Stimulated activated naive CD4-positive, alpha-beta T cell treated with Interleukin-2 at 50 U/mL for 16 hours (primary cell): Measurements from ENCODE around the gene ABCB8.

Experiments
- DNase-seq: peaks from one replicate; lab custom pipeline; 2025; lab: John Stamatoyannopoulos, UW

The ABCB8 gene

GRCh38 chr7:151028131-151028947 lies at the start of gene ABCB8:
TSS of gene ABCB8 (plus strand) at chr7:151028450. CDS start at chr7:151028516, 66 bp downstream.
- DNase-seq, result peak; percentile 96

DNA sequence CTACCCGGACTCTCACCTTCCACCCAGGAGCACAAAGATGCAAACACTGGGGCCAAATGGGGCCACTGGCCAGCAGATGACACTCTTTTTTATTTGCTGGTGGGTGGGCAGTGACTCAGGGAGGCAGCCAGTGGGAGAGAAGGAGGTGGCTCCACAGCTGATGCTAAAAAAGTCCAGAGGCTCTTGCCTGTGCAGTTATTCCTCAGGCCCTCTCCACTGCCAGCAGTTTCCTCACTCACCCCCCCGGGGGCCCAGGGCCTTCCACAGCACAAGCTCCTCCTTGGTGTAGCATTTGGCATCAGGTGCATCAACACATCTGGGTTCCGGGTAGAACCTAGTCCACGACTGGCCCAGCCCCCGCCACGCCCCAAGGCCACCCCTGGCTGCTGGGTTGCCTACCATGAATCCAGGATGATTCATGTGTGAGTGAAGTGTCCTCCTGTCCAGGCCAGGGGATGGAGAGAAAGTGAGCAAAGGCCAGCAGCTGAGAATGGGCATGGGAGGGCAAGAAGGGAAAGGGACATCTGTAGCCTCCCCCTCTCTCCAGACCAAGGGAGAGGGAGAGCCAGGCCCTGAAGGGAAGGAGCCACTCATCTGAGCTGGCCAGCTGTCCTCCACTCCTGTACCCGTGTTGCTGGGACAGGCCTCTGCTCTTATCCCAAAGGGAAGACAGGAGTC lies 48.4 kb upstream of the ABCB8 start:
- DNase-seq, result no peak

DNA sequence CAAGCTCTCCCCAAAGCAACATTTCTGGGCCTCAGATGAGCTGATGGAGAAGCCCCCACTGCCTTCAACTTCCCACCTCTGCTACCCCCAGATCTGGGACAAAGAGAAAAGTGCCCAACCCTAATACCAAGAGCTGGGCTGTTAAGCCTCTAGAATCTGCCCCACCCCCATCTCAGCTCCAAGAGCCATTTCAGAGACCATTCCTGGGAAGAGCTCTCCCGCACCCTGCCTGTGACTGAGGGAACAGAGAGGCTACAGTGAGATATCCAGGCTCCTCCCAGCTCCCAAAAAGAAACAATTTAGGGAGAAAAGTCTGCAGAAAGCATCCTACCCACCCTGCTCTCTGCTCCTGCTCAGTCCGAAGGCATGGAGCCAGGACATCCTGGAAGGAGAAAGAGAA lies 47.6 kb upstream of the ABCB8 start:
- no peak for DNase-seq

DNA sequence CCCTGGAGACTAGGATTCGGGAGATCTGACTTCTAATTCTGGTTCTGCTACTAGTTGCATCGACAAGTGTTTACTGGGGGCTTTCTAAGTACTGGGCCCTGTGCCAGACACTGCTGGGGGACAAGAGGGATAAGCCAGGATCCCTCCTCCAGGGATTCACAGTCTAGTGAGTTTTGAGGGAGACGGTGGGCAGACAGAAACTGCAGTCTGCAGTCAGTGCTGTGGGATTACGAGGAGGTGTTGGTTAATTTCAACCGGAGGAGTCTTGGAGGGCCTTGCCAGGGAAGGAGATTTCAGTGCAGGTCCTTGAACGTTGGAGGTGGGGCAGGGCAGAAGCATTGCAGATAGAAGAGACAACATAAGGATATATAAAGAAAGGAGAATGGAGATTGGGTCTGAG lies 46.6 kb upstream of the ABCB8 start:
- DNase-seq, result no peak

- DNase-seq, result no peak
These were observed 45.9 kb upstream of the ABCB8 start for GRCh38 chr7:150982351-150982750.

DNA sequence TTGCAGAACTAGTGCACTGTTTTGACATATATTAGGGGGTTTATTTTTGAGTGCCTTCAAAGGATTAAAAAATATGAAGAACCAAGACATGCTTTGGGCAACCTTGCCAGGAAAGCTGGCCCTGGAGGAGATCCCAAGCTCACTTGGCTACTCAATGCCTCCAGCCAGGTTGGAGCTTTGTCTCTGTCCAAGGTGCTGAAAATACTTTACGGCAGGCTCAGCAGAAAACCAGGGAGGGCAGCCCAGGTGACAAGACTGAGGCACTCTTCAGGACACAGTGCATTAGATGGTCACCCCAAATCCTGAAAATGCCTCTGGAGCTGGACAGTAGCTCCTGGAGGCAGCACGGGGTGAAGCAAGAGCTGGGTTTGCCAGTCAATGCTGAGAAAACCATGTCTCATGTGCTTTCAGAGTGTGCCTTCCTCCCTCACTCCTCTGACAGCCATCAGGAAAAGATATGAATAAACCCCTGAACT lies 44.3 kb upstream of the ABCB8 start:
- no peak for DNase-seq

- DNase-seq, result peak; percentile 52
These were observed 42.1 kb upstream of the ABCB8 start for GRCh38 chr7:150986099-150986512.

DNA sequence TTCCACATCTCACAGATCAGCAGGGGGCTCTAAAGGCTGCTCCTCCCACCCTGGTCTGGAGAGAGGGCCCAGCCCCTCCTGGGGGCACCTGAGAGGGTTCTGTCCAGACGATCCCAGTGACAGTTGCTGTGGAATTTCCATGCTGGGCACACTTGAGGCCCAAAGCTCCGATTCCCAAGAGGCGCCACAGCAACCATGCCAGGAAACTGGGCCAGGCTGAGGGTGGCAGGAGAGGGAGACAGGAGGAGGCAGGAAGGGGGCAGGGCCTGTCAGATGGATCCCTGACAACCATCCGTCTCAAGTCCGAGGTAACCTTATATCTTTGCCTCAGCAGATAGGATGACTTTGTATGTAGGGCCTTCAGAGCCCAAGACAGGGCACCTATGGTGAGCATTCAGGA lies 41.7 kb upstream of the ABCB8 start:
- DNase-seq, result no peak

DNA sequence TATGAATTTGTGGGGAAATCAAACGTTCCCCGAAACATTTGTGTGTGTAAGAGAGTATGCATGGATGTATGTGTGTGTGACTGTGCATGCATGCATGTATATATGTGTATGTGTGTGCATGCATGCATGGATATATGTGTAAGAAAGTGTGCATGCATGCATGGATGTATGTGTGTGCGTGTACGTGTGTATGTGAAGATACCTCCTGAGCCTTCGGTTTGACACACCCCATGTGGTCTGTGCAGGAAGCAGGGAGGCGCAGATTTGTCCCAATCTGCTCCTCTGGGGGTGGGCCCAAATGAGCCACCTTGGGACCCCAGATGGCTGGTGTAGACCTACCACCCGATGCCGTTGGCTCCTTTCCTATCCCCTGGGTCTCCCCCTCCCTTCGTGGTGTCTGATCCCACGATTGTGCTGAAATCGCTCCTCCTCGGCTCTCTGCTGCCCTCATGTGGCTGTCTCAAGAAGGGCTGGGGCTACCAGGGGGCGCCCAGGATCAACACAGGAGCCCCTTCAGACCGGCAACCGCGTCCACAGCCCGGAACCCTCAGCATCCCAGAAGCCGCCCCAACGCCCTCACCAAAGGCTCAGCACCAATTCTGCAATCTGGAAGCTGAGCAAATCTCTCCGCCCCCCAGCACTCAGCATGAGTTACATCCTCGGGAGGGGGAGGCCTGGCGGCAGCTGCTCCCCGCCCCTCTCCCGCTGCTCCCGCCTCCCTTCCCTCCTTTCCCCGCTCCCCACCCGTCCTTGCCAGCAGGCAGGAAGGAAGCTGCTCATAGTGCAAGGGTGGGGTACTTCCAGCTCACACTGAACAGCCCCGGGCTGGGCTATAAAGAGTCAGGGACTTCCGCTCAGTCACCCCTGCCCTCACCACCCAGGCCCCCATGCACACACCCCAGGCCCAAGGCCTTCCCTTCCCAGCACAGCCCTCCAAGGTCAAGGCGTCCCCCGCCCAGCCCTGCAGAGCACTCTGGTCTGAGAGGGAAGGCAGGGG lies 39.7 kb upstream of the ABCB8 start:
- DNase-seq, result peak; percentile 55

DNA sequence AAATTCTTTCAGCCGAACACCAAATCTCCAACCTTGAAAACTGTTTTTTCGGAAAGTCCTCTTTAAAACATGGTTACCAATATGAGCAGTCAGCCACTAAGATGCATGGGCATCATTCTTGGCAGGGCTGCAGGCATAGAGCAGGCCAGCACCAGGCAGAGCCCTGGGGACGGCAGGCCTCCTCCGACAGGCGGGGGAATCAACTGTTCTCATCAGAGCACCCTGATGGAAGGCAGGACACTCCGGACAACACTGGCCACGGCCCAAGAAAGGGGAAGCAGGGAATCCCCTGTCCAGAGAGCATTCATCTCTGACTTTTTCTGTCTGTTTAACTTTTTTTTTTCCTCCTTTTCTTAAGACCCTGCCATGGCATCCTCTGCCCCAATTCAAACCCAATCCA lies 38.8 kb upstream of the ABCB8 start:
- DNase-seq, result no peak

DNA sequence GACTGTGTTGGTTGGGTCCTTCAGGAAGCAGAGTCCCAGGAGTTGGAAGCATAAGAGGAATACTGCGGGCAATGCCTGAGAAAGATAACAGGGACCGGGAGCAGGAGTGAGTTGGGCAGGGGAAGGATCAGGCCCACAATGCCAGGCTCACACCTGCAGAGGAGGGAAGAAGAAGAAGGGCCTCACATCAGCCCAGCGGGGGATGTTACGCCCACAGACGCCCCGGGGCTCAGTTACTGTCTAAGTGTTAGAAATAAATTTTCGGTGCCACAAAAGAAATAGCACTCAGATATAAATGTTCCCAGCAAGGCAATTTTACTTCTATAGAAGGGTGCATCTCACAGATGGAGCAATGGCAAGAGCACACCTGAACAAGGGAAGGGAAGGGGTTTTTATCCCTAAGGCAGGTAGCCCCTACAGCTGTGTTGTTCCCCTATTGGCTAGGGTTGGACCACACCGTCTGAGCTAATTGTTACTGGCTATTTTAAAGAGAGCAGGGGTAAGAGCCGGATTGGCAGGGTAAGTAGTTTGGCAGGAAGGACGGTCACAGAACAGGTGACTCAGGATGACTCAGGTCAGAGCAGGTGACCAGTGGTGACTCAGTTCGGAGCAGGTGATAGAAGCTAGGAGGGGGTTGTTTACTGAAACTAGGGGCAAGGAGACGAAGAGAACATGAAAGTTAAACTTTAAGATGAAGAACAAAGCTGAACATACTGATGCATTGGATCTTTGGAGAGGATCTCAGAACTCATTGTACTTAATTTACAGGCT lies 37.6 kb upstream of the ABCB8 start, which contains the start of gene NOS3:
Gene NOS3 (plus strand): TSS at position 602 of the 771 bp plus-strand sequence. CDS start 2,787 bp downstream, outside the sequence.
- DNase-seq, result no peak

DNA sequence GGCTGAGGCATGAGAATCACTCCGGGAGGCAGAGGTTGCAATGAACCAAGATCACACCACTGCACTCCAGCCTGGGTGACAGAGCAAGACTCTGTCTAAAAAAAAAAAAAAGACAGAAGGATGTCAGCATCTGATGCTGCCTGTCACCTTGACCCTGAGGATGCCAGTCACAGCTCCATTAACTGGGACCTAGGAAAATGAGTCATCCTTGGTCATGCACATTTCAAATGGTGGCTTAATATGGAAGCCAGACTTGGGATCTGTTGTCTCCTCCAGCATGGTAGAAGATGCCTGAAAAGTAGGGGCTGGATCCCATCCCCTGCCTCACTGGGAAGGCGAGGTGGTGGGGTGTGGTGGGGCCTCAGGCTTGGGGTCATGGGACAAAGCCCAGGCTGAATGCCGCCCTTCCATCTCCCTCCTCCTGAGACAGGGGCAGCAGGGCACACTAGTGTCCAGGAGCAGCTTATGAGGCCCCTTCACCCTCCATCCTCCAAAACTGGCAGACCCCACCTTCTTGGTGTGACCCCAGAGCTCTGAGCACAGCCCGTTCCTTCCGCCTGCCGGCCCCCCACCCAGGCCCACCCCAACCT lies 36.1 kb upstream of the ABCB8 start:
- no peak for DNase-seq

GRCh38 chr7:150992833-150993302 lies 35.4 kb upstream of the ABCB8 start:
- DNase-seq, result no peak

GRCh38 chr7:150993511-150993910 lies 34.7 kb upstream of the ABCB8 start:
- DNase-seq, result no peak

DNA sequence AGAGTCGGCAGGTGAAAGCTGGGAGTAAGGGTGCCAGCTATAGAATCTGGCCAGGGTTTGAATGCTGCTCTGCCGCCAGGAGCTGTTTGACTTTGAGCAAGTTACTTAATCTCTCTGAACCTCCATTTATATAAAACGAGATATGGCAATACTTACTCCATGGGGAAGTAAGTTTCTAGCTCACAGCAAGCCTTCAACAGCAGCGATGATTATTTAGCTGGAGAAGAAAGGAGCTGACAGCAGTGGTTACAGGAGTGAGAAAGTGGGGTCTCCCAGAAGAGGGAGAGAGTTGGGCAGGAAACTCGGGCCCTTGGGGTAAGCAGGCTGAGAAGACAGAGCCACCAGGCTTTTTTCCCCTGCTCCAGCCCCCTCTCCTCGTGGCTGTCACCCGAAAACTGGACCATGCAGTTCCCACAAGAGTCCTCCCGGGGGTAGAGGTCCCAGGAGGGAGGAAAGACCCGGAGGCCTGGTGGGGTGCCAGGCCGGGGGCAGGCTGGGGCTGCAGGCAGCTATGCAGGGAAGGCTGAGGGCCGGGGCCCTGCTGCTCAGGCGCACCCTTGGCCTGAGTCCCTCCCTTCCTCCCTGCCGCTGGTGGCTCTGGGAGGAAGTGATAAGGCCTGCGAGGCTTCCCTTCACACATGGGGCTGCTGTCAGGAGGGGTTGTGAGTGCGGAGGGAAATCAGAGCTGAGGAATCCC lies 34.0 kb upstream of the ABCB8 start:
- no peak for DNase-seq

DNA sequence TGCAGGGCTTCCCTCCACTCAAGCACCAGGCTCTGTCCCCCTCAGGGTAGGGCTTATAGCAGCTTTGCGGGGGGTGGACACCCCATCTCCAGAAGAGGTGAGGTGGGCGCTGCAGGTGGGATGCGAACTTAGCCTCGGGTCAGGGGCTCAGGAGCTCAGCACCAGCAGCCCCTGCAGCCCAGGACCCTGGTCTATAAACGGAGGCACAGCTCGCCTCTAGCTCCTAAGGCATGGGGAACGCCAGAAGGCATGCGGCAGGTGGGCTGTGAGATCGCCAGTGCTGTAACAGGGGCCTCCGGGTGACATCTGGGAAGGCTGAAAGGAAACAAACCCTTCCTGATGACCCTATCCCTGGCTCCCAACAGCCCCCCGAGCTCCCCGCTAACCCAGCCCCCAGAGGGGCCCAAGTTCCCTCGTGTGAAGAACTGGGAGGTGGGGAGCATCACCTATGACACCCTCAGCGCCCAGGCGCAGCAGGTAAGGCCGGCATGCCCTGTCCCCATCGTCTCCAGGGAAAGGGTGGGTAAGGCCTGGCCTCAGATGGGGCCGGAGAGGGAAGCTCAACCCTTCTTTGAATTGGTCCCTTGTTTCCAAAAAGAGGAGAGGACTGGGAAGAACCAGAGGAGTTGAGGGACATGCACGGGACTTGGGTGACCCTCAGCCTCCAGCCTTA lies 33.3 kb upstream of the ABCB8 start:
- no peak for DNase-seq

GRCh38 chr7:150996376-150997074 lies 31.7 kb upstream of the ABCB8 start:
- no peak for DNase-seq

GRCh38 chr7:150997075-150997511 lies 31.2 kb upstream of the ABCB8 start:
- no peak for DNase-seq

DNA sequence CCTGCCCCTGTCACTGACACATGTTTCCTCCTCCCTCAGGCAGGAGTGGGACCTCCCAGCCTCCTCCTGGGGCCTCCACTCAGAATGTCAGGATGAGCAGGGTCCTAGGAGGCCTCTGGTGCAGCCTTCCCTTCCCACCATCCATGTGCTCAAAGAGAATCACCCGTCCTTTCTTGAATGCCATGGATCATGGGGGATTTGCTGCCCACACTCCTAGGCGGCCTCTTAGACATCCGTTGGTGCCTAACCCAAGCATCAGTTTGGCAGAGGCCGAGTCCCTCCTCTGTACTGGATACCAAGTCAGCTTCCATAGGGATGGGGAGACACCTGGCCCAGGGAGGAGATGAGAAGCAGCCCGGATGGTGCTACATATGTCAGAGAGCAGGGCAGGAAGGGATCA lies 30.4 kb upstream of the ABCB8 start:
- no peak for DNase-seq
